ENCODE data around the gene PLAC1.

Gene PLAC1

DNA sequence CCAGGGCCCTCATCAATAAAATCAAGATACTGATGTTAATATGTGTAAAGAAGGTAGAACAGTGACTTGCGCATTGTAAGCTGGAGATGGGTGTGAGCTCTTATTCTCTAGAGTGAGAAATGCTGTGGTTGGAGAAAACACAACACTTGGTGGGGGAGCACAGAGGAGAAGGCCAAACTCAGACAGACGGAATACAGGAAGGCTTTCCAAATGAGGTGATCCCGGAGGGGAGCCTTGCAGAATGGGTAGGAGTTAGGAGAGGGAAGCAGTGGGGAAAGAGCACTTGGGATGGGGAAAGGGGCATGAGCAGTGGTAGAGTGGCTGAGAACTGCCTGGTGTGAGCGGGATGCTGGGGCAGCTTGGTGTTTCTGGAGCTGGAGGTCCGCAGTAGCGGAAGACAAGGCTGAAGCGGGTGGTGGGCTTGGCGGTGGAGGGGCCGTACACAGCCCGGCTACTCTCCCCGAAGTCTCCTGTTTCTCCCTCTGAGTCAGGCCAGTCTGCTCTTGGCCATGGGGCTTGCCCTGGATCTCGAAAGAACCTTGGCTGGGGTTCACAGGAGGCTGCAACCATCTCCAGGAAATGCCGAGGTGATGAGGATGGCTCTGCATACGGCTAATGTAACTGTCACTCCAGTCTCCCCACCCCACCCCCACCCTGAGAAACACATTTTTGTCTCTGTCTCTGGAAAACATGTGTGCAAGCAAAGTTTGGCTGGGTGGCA is 11.3 kb upstream of the PLAC1 start:
- Histone ChIP-seq H3K9me3 (ENCODE audit: insufficient read depth, low read depth, low read length) (no peaks in the 10 kb centered on the region), H3K27me3 (ENCODE audit: insufficient read depth, low read length) (no peaks in the 10 kb centered on the region), H3K27ac (ENCODE audit: low read length) (no peak overlapping the region), H3K36me3 (ENCODE audit: insufficient read depth, low read depth, low read length) (no peaks in the 10 kb centered on the region), H3K9ac (ENCODE audit: low read depth, low read length) (no peak overlapping the region), H3K4me3 (ENCODE audit: low read length) (no peak overlapping the region), H3K4me1 (ENCODE audit: insufficient read depth, low read length) (peaks cover 6% of the 10 kb centered on the region; the same call in 1 of the 2 replicates)

DNA sequence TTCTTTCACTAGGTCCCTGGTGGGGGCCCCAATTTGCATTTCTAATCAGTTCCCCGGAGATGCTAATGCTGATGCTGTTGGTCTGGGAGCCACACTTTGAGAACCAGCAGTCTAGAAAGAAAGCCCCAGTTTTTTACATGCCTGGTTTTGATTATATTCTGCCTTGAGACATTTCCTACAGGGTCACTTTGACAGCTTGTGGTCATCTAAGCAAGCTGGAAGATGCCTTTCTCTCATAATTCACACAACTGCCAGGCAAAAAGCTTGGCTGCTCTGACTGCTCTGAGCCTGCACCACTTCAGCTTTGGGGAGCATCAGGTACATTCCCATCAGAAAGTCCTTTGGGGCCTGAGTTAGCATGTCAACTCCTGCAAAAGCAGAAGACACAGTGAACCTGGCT is 5.9 kb upstream of the PLAC1 start:
- Histone ChIP-seq H3K4me3 (ENCODE audit: low read length) (no peak overlapping the region), H3K4me1 (ENCODE audit: insufficient read depth, low read length) (no peaks in the 10 kb centered on the region; the same call in 1 of the 2 replicates), H3K9ac (ENCODE audit: low read depth, low read length) (no peak overlapping the region), H3K27ac (ENCODE audit: low read length) (no peak overlapping the region), H3K27me3 (ENCODE audit: insufficient read depth, low read length) (no peaks in the 10 kb centered on the region), H3K9me3 (ENCODE audit: insufficient read depth, low read depth, low read length) (no peaks in the 10 kb centered on the region), H3K36me3 (ENCODE audit: insufficient read depth, low read depth, low read length) (no peaks in the 10 kb centered on the region)

DNA sequence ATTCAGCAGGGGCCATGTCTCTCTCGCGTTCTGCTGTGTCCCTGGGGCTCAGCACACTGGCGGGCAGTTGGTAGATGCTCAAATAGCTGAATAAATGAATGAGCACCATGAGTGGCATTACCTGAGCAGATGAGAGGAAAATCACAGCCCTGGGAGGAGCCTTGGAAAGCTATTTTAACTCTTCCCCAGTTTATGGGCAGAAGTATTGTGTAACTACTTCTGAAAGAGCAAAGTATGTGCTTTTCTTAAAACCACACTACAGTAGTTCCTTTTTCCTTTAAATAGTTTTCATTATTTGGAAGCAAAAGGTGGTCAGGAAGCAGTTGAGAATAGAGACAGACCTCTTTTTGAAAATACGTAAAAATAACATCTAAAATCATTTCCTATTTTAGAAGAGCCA is 3.0 kb upstream of the PLAC1 start:
- no peaks in the 10 kb centered on the region for H3K9me3 ChIP-seq (ENCODE audit: insufficient read depth, low read depth, low read length)
- no peak overlapping the region for H3K9ac ChIP-seq (ENCODE audit: low read depth, low read length)
- no peak overlapping the region for H3K27ac ChIP-seq (ENCODE audit: low read length)
- no peaks in the 10 kb centered on the region for H3K27me3 ChIP-seq (ENCODE audit: insufficient read depth, low read length)
- H3K36me3 ChIP-seq (ENCODE audit: insufficient read depth, low read depth, low read length) = no peaks in the 10 kb centered on the region
- no peak overlapping the region for H3K4me3 ChIP-seq (ENCODE audit: low read length)
- no peaks in the 10 kb centered on the region; the same call in 1 of the 2 replicates for H3K4me1 ChIP-seq (ENCODE audit: insufficient read depth, low read length)

DNA sequence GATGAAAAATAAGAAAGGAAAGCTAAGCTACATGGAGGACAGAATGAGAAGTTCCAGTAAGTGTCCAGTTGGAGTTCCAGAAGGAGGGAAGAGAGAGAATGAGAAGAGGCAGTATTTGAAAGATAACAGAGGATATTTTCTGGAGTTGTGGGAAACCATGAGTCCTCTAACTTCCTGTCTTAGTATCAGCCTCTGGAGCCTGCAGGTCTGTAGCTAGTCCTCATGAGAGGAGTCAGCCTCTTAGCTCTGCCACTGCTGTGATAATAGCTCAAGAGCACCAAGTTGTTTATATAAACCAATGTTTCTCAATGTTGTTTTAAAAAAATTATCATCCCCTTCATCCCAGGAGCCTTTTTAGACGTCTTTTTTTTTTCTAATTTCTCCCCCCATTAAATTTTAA is 2.4 kb upstream of the PLAC1 start:
- Histone ChIP-seq H3K9me3 (ENCODE audit: insufficient read depth, low read depth, low read length) (no peaks in the 10 kb centered on the region), H3K27ac (ENCODE audit: low read length) (no peak overlapping the region), H3K4me3 (ENCODE audit: low read length) (no peak overlapping the region), H3K4me1 (ENCODE audit: insufficient read depth, low read length) (no peaks in the 10 kb centered on the region; the same call in 1 of the 2 replicates), H3K9ac (ENCODE audit: low read depth, low read length) (no peak overlapping the region), H3K27me3 (ENCODE audit: insufficient read depth, low read length) (no peaks in the 10 kb centered on the region), H3K36me3 (ENCODE audit: insufficient read depth, low read depth, low read length) (no peaks in the 10 kb centered on the region)

DNA sequence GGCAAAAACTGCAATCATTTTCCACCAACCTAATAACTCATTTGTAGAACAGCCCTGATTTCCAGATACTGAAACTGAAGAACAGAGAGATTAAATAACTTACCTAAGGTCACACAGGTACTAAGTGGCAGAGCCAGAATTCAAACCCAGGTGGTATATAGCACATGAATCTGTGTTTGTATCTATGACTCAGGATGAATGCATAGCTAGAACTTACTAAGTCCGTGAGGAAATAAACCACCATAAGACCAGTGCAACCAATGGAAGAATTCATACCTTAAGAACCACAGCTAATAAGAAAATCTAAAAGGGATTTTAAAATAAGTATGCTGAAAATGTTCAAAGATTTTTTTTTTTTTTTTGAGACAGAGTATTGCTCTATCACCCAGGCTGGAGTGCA is 1.5 kb upstream of the PLAC1 start:
- Histone ChIP-seq H3K9ac (ENCODE audit: low read depth, low read length) (no peak overlapping the region), H3K4me3 (ENCODE audit: low read length) (no peak overlapping the region), H3K27ac (ENCODE audit: low read length) (no peak overlapping the region), H3K36me3 (ENCODE audit: insufficient read depth, low read depth, low read length) (no peaks in the 10 kb centered on the region), H3K4me1 (ENCODE audit: insufficient read depth, low read length) (no peaks in the 10 kb centered on the region; the same call in 1 of the 2 replicates), H3K27me3 (ENCODE audit: insufficient read depth, low read length) (no peaks in the 10 kb centered on the region), H3K9me3 (ENCODE audit: insufficient read depth, low read depth, low read length) (no peaks in the 10 kb centered on the region)

DNA sequence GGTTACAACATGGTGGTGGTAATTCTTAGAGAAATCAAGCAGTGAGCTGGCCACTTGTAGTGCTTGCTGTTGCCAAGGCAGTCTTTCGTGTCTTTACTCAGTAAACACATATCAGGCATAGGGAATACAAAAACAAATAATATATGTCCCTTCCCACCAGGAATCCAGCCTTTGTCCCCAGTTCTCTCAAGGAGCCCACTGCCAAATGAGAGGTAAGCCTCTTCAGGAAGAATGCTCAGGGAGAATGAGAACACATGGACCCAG is 421 bp upstream of the PLAC1 start:
- no peak overlapping the region for H3K4me3 ChIP-seq (ENCODE audit: low read length)
- no peaks in the 10 kb centered on the region; the same call in 1 of the 2 replicates for H3K4me1 ChIP-seq (ENCODE audit: insufficient read depth, low read length)
- H3K9me3 ChIP-seq (ENCODE audit: insufficient read depth, low read depth, low read length) = no peaks in the 10 kb centered on the region
- no peaks in the 10 kb centered on the region for H3K27me3 ChIP-seq (ENCODE audit: insufficient read depth, low read length)
- no peaks in the 10 kb centered on the region for H3K36me3 ChIP-seq (ENCODE audit: insufficient read depth, low read depth, low read length)
- H3K9ac ChIP-seq (ENCODE audit: low read depth, low read length) = no peak overlapping the region
- H3K27ac ChIP-seq (ENCODE audit: low read length) = no peak overlapping the region

DNA sequence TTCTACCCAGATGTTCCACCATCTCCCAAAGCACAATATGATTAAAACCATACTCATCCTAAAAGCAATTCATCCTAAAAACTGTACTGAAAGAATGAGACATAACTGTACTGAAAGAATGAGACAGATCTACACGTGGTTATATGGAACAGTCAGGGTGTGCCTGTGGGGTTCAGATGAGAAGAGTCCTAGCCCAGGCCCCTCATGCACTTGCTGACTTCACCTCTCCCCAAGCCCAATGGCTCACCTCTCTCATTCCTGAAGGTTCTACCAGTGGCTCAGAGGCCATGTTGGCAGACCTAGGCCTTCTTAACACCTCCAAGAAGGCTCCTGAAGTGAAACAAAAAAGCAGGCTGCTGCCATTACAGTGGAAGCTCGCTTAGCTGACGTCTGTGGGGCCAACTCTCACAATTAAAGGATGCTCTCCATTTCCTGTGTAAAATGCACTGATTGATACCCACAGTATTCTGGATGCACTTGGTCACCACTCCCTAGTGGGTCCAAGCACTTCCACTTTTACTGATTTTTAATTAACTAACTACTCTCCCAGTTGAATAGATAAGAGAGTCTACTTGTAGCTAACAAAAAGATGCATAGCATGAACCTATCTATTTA is 3.8 kb downstream of the PLAC1 start:
- no peak overlapping the region for H3K9ac ChIP-seq (ENCODE audit: low read depth, low read length)
- H3K36me3 ChIP-seq (ENCODE audit: insufficient read depth, low read depth, low read length) = no peaks in the 10 kb centered on the region
- H3K4me1 ChIP-seq (ENCODE audit: insufficient read depth, low read length) = no peaks in the 10 kb centered on the region
- no peak overlapping the region for H3K4me3 ChIP-seq (ENCODE audit: low read length)
- H3K27ac ChIP-seq (ENCODE audit: low read length) = no peak overlapping the region
- H3K27me3 ChIP-seq (ENCODE audit: insufficient read depth, low read length) = no peaks in the 10 kb centered on the region
- no peaks in the 10 kb centered on the region for H3K9me3 ChIP-seq (ENCODE audit: insufficient read depth, low read depth, low read length)

DNA sequence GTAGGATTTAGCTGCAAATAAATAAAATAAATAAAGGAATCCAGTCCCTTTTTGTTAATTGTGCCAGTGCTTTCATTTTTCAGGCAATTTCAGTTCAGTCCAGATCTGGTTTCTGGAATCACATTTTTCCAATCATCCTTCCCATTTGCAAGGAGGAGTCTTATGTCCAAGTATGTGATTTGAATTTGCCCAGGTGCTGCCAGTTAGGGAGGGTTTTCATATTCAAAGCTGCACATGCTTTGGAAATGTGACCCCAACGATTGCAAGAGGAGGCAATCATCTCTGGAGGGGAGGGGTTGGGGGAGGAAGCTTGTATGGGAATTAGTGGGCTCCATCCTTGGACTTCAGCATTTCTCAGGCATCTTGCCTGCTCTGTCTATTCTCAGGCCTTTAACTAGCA is 4.4 kb downstream of the PLAC1 start:
- H3K9me3 ChIP-seq (ENCODE audit: insufficient read depth, low read depth, low read length) = no peaks in the 10 kb centered on the region
- H3K36me3 ChIP-seq (ENCODE audit: insufficient read depth, low read depth, low read length) = no peaks in the 10 kb centered on the region
- no peak overlapping the region for H3K9ac ChIP-seq (ENCODE audit: low read depth, low read length)
- H3K27me3 ChIP-seq (ENCODE audit: insufficient read depth, low read length) = no peaks in the 10 kb centered on the region
- H3K4me1 ChIP-seq (ENCODE audit: insufficient read depth, low read length) = no peaks in the 10 kb centered on the region
- no peak overlapping the region for H3K27ac ChIP-seq (ENCODE audit: low read length)
- H3K4me3 ChIP-seq (ENCODE audit: low read length) = no peak overlapping the region

DNA sequence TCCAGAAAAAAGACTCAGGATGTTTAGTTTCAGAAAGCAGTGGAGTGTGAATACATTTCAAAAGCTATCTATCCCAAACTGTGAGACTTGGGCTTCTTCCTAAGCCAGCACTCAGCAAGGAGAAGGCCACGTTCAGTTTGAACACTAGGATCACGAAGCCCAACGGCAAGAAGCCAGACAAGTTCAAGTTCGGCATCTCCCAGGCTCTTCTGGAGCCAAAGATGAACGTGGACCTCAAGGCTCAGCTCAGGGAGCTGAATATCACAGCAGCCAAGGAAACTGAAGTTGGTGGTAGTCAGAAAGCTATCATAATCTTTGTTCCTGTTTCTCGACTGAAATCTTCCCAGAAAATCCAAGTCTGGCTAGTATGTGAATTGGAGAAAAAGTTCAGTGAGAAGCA is 7.6 kb downstream of the PLAC1 start:
- Histone ChIP-seq H3K9ac (ENCODE audit: low read depth, low read length) (no peak overlapping the region), H3K4me3 (ENCODE audit: low read length) (no peak overlapping the region), H3K27ac (ENCODE audit: low read length) (no peak overlapping the region), H3K36me3 (ENCODE audit: insufficient read depth, low read depth, low read length) (no peaks in the 10 kb centered on the region), H3K4me1 (ENCODE audit: insufficient read depth, low read length) (no peaks in the 10 kb centered on the region), H3K9me3 (ENCODE audit: insufficient read depth, low read depth, low read length) (no peaks in the 10 kb centered on the region), H3K27me3 (ENCODE audit: insufficient read depth, low read length) (no peaks in the 10 kb centered on the region)

DNA sequence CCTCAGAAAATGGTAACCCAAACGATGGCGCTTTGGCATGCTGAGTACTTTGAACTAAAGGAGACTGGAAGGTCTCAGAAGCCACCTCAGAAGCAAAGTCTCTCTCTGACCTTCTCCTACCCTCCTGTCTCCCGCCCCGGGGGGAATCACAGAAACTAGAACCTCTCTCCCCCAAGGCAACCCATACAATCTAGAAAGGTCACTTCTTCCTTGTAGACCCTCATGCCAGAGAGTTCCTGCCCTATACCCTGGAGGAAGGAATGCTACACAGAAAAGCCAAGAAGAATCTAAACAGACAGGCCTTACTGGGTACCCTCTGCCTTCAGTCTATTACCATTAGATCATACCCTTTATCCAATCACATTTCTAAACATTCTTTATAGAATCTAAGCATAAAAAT is 8.5 kb downstream of the PLAC1 start:
- Histone ChIP-seq H3K36me3 (ENCODE audit: insufficient read depth, low read depth, low read length) (no peaks in the 10 kb centered on the region), H3K4me1 (ENCODE audit: insufficient read depth, low read length) (no peaks in the 10 kb centered on the region), H3K9me3 (ENCODE audit: insufficient read depth, low read depth, low read length) (no peaks in the 10 kb centered on the region), H3K27ac (ENCODE audit: low read length) (no peak overlapping the region), H3K9ac (ENCODE audit: low read depth, low read length) (no peak overlapping the region), H3K4me3 (ENCODE audit: low read length) (no peak overlapping the region), H3K27me3 (ENCODE audit: insufficient read depth, low read length) (no peaks in the 10 kb centered on the region)

DNA sequence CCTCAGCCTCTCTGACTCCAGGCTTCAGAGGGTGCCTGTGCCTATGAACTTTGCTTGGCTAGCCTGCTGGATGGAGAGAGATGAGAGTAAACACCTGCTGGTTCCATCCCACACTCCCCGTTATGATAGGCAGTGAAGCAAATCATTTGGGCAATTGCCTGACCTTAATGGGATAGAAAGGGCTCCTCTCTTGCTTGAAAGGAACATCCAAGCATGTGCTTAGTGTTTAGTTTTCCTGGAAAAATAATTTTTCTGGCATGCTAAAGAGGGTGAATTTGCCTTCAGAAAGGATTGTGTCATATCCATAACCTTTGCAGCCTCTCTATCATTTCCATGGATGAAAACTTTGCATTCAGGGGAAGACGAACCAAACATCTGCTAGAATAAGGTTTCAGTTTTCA is 10.8 kb downstream of the PLAC1 start:
- H3K27me3 ChIP-seq (ENCODE audit: insufficient read depth, low read length) = no peaks in the 10 kb centered on the region
- no peak overlapping the region for H3K27ac ChIP-seq (ENCODE audit: low read length)

DNA sequence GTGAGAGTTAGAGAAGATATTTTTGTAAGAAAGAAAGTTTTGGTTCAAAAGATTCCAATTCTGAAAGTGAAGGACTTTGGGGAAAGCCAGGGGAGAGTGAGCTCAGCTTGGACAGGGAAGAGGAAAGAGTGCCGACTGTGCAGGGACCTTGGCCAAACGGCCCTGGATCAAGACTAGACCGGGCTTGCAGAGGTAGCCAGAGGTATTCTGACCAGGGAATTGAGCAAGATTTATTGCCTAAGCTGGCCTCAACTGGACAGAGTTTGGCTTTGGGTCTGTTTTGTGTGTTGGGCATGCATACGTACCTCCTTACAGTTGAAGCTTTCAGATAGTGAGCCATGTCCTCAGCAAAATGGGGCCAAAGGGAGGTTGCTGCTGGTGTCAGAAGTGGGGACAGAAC is 11.6 kb downstream of the PLAC1 start:
- H3K4me1 ChIP-seq (ENCODE audit: insufficient read depth, low read length) = no peaks in the 10 kb centered on the region
- no peak overlapping the region for H3K4me3 ChIP-seq (ENCODE audit: low read length)
- no peaks in the 10 kb centered on the region for H3K9me3 ChIP-seq (ENCODE audit: insufficient read depth, low read depth, low read length)
- no peaks in the 10 kb centered on the region for H3K27me3 ChIP-seq (ENCODE audit: insufficient read depth, low read length)
- H3K36me3 ChIP-seq (ENCODE audit: insufficient read depth, low read depth, low read length) = no peaks in the 10 kb centered on the region
- H3K27ac ChIP-seq (ENCODE audit: low read length) = no peak overlapping the region
- H3K9ac ChIP-seq (ENCODE audit: low read depth, low read length) = no peak overlapping the region

More for the DNA sequence above, 10.8 kb downstream of the PLAC1 start:
- no peaks in the 10 kb centered on the region for H3K4me1 ChIP-seq (ENCODE audit: insufficient read depth, low read length)
- no peak overlapping the region for H3K4me3 ChIP-seq (ENCODE audit: low read length)
- no peak overlapping the region for H3K9ac ChIP-seq (ENCODE audit: low read depth, low read length)
- no peaks in the 10 kb centered on the region for H3K36me3 ChIP-seq (ENCODE audit: insufficient read depth, low read depth, low read length)
- H3K9me3 ChIP-seq (ENCODE audit: insufficient read depth, low read depth, low read length) = no peaks in the 10 kb centered on the region
